Stimulated activated naive CD4-positive, alpha-beta T cell (primary cell): Measurements from ENCODE around the gene ERVMER34-1.

Experiments
- DNase-seq, 6 experiments: peaks; one replicate each; lab custom pipeline; 2025; lab: John Stamatoyannopoulos, UW

The ERVMER34-1 gene

GRCh38 chr4:52718123-52718522 is 33.1 kb downstream of the ERVMER34-1 start:
- no peak for DNase-seq

GRCh38 chr4:52716364-52717151 is 34.7 kb downstream of the ERVMER34-1 start:
- no peak for DNase-seq

GRCh38 chr4:52715914-52716313 is 35.3 kb downstream of the ERVMER34-1 start:
- DNase-seq, result no peak

- no peak for DNase-seq
These were observed 35.8 kb downstream of the ERVMER34-1 start for GRCh38 chr4:52715255-52715897.

- no peak for DNase-seq
These were observed 36.5 kb downstream of the ERVMER34-1 start for GRCh38 chr4:52714597-52715254.

- no peak for DNase-seq
These were observed 37.7 kb downstream of the ERVMER34-1 start for GRCh38 chr4:52713456-52713937.

GRCh38 chr4:52712251-52713130 is 38.7 kb downstream of the ERVMER34-1 start:
- peak; percentile 89 to 94 (median 92) for DNase-seq

- DNase-seq, result no peak
These were observed 39.4 kb downstream of the ERVMER34-1 start for GRCh38 chr4:52711834-52712250.

GRCh38 chr4:52711272-52711671 is 40.0 kb downstream of the ERVMER34-1 start:
- peak in 1 of 6 experiments; percentile 33 for DNase-seq

- no peak for DNase-seq
These were observed 42.1 kb downstream of the ERVMER34-1 start for GRCh38 chr4:52709155-52709554.

GRCh38 chr4:52704661-52705060 is 46.6 kb downstream of the ERVMER34-1 start:
- DNase-seq, result no peak

GRCh38 chr4:52704133-52704532 is 47.1 kb downstream of the ERVMER34-1 start:
- DNase-seq, result no peak

- no peak for DNase-seq
These were observed 50.0 kb downstream of the ERVMER34-1 start for GRCh38 chr4:52701207-52701606.

GRCh38 chr4:52694936-52695335 is 56.3 kb downstream of the ERVMER34-1 start:
- no peak for DNase-seq

GRCh38 chr4:52693492-52693891 is 57.7 kb downstream of the ERVMER34-1 start:
- DNase-seq, result no peak
